ENCODE results near the gene ARAP1. TPM values are rescaled to one million over a fixed set of nuclear protein-coding genes. Genes with fewer than 3 reads are reported as not detected.

Gene ARAP1
- total RNA-seq, 4 donors from 2014 or later: 53.8 to 126 (median 88.8) TPM

DNA sequence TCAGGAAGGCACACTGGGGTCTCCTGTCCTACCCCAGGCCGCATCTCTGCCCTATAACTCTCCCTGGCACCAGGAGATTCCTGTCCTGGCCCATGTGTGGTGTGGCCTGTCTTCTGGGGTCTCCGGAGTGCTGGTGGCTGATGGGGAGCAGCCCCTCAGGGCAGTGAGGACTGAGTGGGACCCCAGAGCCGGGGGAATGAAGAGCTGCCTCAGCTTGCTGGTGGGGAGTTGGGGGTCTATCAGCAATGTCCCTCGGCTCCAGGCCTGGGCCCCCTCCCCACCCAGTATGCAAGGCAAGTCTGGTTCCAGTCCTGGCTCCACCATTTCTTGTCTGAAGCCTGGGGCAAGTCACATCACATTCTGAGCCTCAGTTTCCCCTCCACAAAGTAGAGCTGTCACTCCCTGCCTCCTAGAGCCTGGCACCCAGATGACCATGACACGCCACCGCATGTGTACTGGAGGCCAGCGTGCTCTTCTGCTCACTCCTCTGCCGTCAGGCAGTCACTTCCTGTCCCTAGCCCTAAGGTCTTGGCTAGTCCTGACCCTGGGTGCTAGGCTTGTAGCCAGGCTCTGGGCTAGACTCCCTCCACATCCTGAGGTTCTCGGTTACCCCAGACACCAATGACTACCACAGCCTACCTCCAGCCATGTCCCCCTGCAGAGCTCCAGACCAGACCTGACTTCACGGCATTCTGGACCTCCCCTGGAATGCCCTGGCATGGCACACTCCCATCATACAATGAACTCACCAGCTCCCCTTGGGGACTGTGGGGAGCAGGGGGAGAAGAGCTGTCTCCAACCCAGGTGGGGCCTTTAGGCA, 12.8 kb downstream of the ARAP1 start:
- H3K27ac ChIP-seq: peak overlapping the region; percentile 68

GRCh38 chr11:72738199-72739141, 13.7 kb downstream of the ARAP1 start:
- Histone ChIP-seq H3K4me3 (peak overlapping the region; percentile 22), H3K27me3 (no peaks in the 10 kb centered on the region), H3K4me1 (peaks cover 52% of the 10 kb centered on the region), H3K27ac (peak overlapping the region; percentile 68), H3K36me3 (no peaks in the 10 kb centered on the region), H3K9me3 (no peaks in the 10 kb centered on the region)
- DNase-seq (ENCODE audit: low spot score in 2 of 2): peak in 1 of 2 donors; percentile 76
- WGBS: 74% methylated on average over 11 of the region's 11 CpGs
- TF ChIP-seq POLR2AphosphoS5 (IDR thresholded peaks at IDR 0.05) (no peak), EP300 (IDR thresholded peaks at IDR 0.05) (no peak), CTCF (IDR thresholded peaks at IDR 0.05) (no peak), POLR2A (IDR thresholded peaks at IDR 0.05) (no peak)

More for the DNA sequence above, 12.8 kb downstream of the ARAP1 start:
- TF ChIP-seq EP300 (IDR thresholded peaks at IDR 0.05) (no peak), POLR2A (IDR thresholded peaks at IDR 0.05) (no peak), POLR2AphosphoS5 (IDR thresholded peaks at IDR 0.05) (no peak), CTCF (IDR thresholded peaks at IDR 0.05) (no peak)
- DNase-seq (ENCODE audit: low spot score in 2 of 2): peak in 1 of 2 donors; percentile 53
- 92% methylated on average over 8 of the region's 10 CpGs for WGBS
- peaks cover 53% of the 10 kb centered on the region for H3K4me1 ChIP-seq
- H3K4me3 ChIP-seq: peak overlapping the region; percentile 22
- no peaks in the 10 kb centered on the region for H3K36me3 ChIP-seq
- no peaks in the 10 kb centered on the region for H3K9me3 ChIP-seq
- H3K27me3 ChIP-seq: no peaks in the 10 kb centered on the region

- no peak for DNase-seq (ENCODE audit: low spot score in 2 of 2)
- H3K36me3 ChIP-seq: no peaks in the 10 kb centered on the region
- TF ChIP-seq EP300 (IDR thresholded peaks at IDR 0.05) (no peak), POLR2A (IDR thresholded peaks at IDR 0.05) (no peak), CTCF (IDR thresholded peaks at IDR 0.05) (no peak), POLR2AphosphoS5 (IDR thresholded peaks at IDR 0.05) (no peak)
- no peaks in the 10 kb centered on the region for H3K27me3 ChIP-seq
- WGBS: 72% methylated on average over 1 of the region's 1 CpG
- no peaks in the 10 kb centered on the region for H3K9me3 ChIP-seq
- peak overlapping the region; percentile 50 for H3K27ac ChIP-seq
- no peak overlapping the region for H3K4me3 ChIP-seq
- peaks cover 49% of the 10 kb centered on the region for H3K4me1 ChIP-seq
These were observed 14.9 kb downstream of the ARAP1 start for GRCh38 chr11:72737336-72737735.

GRCh38 chr11:72736452-72737069, 15.6 kb downstream of the ARAP1 start:
- Histone ChIP-seq H3K27ac (peak overlapping the region; percentile 63), H3K9me3 (no peaks in the 10 kb centered on the region), H3K27me3 (no peaks in the 10 kb centered on the region), H3K4me3 (no peak overlapping the region), H3K36me3 (no peaks in the 10 kb centered on the region), H3K4me1 (peaks cover 44% of the 10 kb centered on the region)
- no peak for DNase-seq (ENCODE audit: low spot score in 2 of 2)
- 17% methylated on average over 5 of the region's 5 CpGs for whole genome bisulfite sequencing
- no peak for TF ChIP-seq CTCF (IDR thresholded peaks at IDR 0.05)
- no peak for TF ChIP-seq POLR2A (IDR thresholded peaks at IDR 0.05)
- TF ChIP-seq POLR2AphosphoS5 (IDR thresholded peaks at IDR 0.05): no peak
- TF ChIP-seq EP300 (IDR thresholded peaks at IDR 0.05): no peak

Measured in suprapubic skin (tissue), 4 donors.